HEK293 (cell line): ENCODE data around the gene UTP3.

Source experiments
- OSR2 ChIP-seq: fragments of 450-650 bp; formaldehyde crosslinking; IDR thresholded peaks from 2 replicates; pipeline ENCODE4 v1.5.1; 2016; ENCODE audit warnings: missing biosample characterization, missing genetic modification characterization
- REPIN1 ChIP-seq: fragments of 450-650 bp; formaldehyde crosslinking; IDR thresholded peaks from 2 replicates; pipeline ENCODE4 v1.5.1; 2017; ENCODE audit warnings: missing biosample characterization, missing genetic modification characterization, low read depth
- YY1 ChIP-seq: fragments of 450-650 bp; formaldehyde crosslinking; IDR thresholded peaks from 2 replicates; pipeline ENCODE4 v1.5.1; 2018; ENCODE audit warnings: missing biosample characterization, missing genetic modification characterization
- ZNF157 ChIP-seq: fragments of 450-650 bp; formaldehyde crosslinking; IDR thresholded peaks from 2 replicates; pipeline ENCODE4 v1.5.1; 2016; ENCODE audit warnings: missing biosample characterization, missing genetic modification characterization
- ZNF394 ChIP-seq: fragments of 450-650 bp; formaldehyde crosslinking; IDR thresholded peaks from 2 replicates; pipeline ENCODE4 v1.5.1; 2016; ENCODE audit warnings: missing biosample characterization, missing genetic modification characterization, mild to moderate bottlenecking, moderate library complexity, borderline replicate concordance
- ZNF629 ChIP-seq: fragments of 450-650 bp; formaldehyde crosslinking; IDR thresholded peaks from 2 replicates; pipeline ENCODE4 v1.5.1; 2017; ENCODE audit warnings: missing biosample characterization, missing genetic modification characterization
- ZNF791 ChIP-seq: fragments of 450-650 bp; formaldehyde crosslinking; IDR thresholded peaks from 2 replicates; pipeline ENCODE4 v1.5.1; 2016; ENCODE audit warnings: missing biosample characterization, missing genetic modification characterization
- ZNF843 ChIP-seq: fragments of 450-650 bp; formaldehyde crosslinking; IDR thresholded peaks from 2 replicates; pipeline ENCODE4 v1.5.1; 2016; ENCODE audit warnings: missing biosample characterization, missing genetic modification characterization
- ZSCAN30 ChIP-seq: fragments of 450-650 bp; IDR thresholded peaks from 2 replicates; pipeline ENCODE4 v1.5.1; 2018; ENCODE audit warnings: missing biosample characterization, mild to moderate bottlenecking, missing genetic modification characterization, moderate library complexity
- TF ChIP-seq, protein P1 (sequence below): fragments of 450-650 bp; formaldehyde crosslinking; IDR thresholded peaks from 2 replicates; pipeline ENCODE4 v1.5.1; 2016; ENCODE audit warnings: missing biosample characterization, missing genetic modification characterization
- TF ChIP-seq, protein P2 (sequence below): fragments of 450-650 bp; formaldehyde crosslinking; IDR thresholded peaks from 2 replicates; pipeline ENCODE4 v1.5.1; 2017; ENCODE audit warnings: missing biosample characterization, missing genetic modification characterization
- TF ChIP-seq, protein P3 (sequence below): fragments of 450-650 bp; formaldehyde crosslinking; IDR thresholded peaks from 2 replicates; pipeline ENCODE4 v1.5.1; 2017; ENCODE audit warnings: missing biosample characterization, missing genetic modification characterization
- TF ChIP-seq, protein P4 (sequence below): fragments of 450-650 bp; formaldehyde crosslinking; IDR thresholded peaks from 2 replicates; pipeline ENCODE4 v1.5.1; 2016; ENCODE audit warnings: missing biosample characterization, missing genetic modification characterization
- TF ChIP-seq, protein P5 (sequence below): fragments of 450-650 bp; formaldehyde crosslinking; IDR thresholded peaks from 2 replicates; pipeline ENCODE4 v1.5.1; 2016; ENCODE audit warnings: missing biosample characterization, missing genetic modification characterization, borderline replicate concordance
- TF ChIP-seq, protein P6 (sequence below): IDR thresholded peaks from 2 replicates; pipeline ENCODE4 v1.6.1; 2011; ENCODE audit warnings: mild to moderate bottlenecking, low read depth, low read length, borderline replicate concordance
- TF ChIP-seq, protein P7 (sequence below): fragments of 450-650 bp; formaldehyde crosslinking; IDR thresholded peaks from 2 replicates; pipeline ENCODE4 v1.5.1; 2016; ENCODE audit warnings: missing biosample characterization, missing genetic modification characterization
- TF ChIP-seq, protein P8 (sequence below): fragments of 450-650 bp; formaldehyde crosslinking; conservative IDR thresholded peaks from 2 replicates; pipeline ENCODE4 v1.5.1; 2016; ENCODE audit warnings: low read depth, missing biosample characterization, missing genetic modification characterization

UTP3 gene

DNA sequence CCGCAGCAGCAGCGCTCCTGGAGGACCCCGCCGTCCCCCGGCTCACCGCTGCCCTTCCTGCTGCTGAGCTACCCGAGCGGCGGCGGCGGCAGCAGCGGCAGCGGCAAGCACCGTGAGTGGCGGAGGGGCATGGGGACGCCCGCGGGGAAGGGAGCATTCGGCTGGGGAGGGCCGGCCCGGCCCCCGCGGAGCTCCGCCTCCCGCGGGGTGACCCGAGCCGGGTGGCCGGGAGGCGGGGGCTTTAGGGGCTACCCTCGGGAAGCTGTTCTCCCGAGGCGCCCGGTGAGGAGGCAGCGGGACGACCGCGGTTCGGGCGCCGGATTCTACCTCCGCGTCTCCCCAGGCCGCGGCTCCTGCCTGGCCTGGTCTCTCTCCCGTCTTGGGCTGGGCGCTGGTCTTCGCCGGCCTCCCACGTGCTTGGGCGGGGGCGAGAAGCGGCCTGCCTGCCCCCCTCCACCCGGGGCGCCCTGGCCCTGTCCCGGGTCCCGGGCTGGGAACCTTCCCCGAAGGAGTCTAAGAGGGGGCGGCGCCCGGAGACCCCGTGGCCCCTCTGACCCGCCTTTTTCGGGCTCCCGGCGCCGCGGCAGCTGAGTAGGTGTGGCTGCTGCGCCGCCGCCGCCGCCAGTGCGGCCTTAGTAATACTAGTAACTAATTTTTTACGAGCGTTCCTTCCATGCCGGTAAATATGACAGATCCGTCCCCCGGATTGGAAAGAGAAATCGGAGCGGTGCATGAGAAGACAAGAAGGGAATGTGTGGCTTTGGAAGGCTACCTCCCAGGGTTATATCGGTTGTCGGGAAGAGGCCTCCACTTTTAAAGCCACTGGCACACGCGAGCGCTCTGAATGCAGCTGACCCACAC lies 17.1 kb downstream of the UTP3 start (continued):
- TF ChIP-seq, protein P1, sequence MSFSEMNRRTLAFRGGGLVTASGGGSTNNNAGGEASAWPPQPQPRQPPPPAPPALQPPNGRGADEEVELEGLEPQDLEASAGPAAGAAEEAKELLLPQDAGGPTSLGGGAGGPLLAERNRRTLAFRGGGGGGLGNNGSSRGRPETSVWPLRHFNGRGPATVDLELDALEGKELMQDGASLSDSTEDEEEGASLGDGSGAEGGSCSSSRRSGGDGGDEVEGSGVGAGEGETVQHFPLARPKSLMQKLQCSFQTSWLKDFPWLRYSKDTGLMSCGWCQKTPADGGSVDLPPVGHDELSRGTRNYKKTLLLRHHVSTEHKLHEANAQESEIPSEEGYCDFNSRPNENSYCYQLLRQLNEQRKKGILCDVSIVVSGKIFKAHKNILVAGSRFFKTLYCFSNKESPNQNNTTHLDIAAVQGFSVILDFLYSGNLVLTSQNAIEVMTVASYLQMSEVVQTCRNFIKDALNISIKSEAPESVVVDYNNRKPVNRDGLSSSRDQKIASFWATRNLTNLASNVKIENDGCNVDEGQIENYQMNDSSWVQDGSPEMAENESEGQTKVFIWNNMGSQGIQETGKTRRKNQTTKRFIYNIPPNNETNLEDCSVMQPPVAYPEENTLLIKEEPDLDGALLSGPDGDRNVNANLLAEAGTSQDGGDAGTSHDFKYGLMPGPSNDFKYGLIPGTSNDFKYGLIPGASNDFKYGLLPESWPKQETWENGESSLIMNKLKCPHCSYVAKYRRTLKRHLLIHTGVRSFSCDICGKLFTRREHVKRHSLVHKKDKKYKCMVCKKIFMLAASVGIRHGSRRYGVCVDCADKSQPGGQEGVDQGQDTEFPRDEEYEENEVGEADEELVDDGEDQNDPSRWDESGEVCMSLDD = peak; percentile 57; the same call in 1 of the 2 replicates
- peak; percentile 20; the same call in 1 of the 2 replicates for TF ChIP-seq ZNF629 (tag by site-specific recombination)
- TF ChIP-seq, protein P2, sequence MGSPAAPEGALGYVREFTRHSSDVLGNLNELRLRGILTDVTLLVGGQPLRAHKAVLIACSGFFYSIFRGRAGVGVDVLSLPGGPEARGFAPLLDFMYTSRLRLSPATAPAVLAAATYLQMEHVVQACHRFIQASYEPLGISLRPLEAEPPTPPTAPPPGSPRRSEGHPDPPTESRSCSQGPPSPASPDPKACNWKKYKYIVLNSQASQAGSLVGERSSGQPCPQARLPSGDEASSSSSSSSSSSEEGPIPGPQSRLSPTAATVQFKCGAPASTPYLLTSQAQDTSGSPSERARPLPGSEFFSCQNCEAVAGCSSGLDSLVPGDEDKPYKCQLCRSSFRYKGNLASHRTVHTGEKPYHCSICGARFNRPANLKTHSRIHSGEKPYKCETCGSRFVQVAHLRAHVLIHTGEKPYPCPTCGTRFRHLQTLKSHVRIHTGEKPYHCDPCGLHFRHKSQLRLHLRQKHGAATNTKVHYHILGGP = no peak
- TF ChIP-seq, protein P3, sequence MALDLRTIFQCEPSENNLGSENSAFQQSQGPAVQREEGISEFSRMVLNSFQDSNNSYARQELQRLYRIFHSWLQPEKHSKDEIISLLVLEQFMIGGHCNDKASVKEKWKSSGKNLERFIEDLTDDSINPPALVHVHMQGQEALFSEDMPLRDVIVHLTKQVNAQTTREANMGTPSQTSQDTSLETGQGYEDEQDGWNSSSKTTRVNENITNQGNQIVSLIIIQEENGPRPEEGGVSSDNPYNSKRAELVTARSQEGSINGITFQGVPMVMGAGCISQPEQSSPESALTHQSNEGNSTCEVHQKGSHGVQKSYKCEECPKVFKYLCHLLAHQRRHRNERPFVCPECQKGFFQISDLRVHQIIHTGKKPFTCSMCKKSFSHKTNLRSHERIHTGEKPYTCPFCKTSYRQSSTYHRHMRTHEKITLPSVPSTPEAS = no peak
- no peak for TF ChIP-seq ZNF791 (tag by site-specific recombination)
- TF ChIP-seq ZNF157 (tag by site-specific recombination) = no peak
- TF ChIP-seq, protein P4, sequence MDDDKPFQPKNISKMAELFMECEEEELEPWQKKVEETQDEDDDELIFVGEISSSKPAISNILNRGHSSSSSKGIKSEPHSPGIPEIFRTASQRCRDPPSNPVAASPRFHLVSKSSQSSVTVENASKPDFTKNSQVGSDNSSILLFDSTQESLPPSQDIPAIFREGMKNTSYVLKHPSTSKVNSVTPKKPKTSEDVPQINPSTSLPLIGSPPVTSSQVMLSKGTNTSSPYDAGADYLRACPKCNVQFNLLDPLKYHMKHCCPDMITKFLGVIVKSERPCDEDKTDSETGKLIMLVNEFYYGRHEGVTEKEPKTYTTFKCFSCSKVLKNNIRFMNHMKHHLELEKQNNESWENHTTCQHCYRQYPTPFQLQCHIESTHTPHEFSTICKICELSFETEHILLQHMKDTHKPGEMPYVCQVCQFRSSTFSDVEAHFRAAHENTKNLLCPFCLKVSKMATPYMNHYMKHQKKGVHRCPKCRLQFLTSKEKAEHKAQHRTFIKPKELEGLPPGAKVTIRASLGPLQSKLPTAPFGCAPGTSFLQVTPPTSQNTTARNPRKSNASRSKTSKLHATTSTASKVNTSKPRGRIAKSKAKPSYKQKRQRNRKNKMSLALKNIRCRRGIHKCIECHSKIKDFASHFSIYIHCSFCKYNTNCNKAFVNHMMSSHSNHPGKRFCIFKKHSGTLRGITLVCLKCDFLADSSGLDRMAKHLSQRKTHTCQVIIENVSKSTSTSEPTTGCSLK (tag by site-specific recombination) = no peak
- TF ChIP-seq ZNF843 = no peak
- TF ChIP-seq, protein P5, sequence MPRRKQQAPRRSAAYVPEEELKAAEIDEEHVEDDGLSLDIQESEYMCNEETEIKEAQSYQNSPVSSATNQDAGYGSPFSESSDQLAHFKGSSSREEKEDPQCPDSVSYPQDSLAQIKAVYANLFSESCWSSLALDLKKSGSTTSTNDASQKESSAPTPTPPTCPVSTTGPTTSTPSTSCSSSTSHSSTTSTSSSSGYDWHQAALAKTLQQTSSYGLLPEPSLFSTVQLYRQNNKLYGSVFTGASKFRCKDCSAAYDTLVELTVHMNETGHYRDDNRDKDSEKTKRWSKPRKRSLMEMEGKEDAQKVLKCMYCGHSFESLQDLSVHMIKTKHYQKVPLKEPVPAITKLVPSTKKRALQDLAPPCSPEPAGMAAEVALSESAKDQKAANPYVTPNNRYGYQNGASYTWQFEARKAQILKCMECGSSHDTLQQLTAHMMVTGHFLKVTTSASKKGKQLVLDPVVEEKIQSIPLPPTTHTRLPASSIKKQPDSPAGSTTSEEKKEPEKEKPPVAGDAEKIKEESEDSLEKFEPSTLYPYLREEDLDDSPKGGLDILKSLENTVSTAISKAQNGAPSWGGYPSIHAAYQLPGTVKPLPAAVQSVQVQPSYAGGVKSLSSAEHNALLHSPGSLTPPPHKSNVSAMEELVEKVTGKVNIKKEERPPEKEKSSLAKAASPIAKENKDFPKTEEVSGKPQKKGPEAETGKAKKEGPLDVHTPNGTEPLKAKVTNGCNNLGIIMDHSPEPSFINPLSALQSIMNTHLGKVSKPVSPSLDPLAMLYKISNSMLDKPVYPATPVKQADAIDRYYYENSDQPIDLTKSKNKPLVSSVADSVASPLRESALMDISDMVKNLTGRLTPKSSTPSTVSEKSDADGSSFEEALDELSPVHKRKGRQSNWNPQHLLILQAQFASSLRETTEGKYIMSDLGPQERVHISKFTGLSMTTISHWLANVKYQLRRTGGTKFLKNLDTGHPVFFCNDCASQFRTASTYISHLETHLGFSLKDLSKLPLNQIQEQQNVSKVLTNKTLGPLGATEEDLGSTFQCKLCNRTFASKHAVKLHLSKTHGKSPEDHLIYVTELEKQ (tag by site-specific recombination) = no peak
- TF ChIP-seq OSR2 = no peak; the same call in 1 of the 2 replicates
- peak; percentile 73; the same call in 1 of the 2 replicates for TF ChIP-seq ZSCAN30 (tag by site-specific recombination)
- TF ChIP-seq ZNF394 (tag by site-specific recombination) = no peak
- TF ChIP-seq, protein P6, sequence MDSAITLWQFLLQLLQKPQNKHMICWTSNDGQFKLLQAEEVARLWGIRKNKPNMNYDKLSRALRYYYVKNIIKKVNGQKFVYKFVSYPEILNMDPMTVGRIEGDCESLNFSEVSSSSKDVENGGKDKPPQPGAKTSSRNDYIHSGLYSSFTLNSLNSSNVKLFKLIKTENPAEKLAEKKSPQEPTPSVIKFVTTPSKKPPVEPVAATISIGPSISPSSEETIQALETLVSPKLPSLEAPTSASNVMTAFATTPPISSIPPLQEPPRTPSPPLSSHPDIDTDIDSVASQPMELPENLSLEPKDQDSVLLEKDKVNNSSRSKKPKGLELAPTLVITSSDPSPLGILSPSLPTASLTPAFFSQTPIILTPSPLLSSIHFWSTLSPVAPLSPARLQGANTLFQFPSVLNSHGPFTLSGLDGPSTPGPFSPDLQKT = no peak
- no peak for TF ChIP-seq REPIN1
- TF ChIP-seq, protein P7, sequence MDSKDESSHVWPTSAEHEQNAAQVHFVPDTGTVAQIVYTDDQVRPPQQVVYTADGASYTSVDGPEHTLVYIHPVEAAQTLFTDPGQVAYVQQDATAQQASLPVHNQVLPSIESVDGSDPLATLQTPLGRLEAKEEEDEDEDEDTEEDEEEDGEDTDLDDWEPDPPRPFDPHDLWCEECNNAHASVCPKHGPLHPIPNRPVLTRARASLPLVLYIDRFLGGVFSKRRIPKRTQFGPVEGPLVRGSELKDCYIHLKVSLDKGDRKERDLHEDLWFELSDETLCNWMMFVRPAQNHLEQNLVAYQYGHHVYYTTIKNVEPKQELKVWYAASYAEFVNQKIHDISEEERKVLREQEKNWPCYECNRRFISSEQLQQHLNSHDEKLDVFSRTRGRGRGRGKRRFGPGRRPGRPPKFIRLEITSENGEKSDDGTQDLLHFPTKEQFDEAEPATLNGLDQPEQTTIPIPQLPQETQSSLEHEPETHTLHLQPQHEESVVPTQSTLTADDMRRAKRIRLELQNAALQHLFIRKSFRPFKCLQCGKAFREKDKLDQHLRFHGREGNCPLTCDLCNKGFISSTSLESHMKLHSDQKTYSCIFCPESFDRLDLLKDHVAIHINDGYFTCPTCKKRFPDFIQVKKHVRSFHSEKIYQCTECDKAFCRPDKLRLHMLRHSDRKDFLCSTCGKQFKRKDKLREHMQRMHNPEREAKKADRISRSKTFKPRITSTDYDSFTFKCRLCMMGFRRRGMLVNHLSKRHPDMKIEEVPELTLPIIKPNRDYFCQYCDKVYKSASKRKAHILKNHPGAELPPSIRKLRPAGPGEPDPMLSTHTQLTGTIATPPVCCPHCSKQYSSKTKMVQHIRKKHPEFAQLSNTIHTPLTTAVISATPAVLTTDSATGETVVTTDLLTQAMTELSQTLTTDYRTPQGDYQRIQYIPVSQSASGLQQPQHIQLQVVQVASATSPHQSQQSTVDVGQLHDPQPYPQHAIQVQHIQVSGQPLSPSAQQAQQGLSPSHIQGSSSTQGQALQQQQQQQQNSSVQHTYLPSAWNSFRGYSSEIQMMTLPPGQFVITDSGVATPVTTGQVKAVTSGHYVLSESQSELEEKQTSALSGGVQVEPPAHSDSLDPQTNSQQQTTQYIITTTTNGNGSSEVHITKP (tag by site-specific recombination) = peak; percentile 78
- TF ChIP-seq, protein P8, sequence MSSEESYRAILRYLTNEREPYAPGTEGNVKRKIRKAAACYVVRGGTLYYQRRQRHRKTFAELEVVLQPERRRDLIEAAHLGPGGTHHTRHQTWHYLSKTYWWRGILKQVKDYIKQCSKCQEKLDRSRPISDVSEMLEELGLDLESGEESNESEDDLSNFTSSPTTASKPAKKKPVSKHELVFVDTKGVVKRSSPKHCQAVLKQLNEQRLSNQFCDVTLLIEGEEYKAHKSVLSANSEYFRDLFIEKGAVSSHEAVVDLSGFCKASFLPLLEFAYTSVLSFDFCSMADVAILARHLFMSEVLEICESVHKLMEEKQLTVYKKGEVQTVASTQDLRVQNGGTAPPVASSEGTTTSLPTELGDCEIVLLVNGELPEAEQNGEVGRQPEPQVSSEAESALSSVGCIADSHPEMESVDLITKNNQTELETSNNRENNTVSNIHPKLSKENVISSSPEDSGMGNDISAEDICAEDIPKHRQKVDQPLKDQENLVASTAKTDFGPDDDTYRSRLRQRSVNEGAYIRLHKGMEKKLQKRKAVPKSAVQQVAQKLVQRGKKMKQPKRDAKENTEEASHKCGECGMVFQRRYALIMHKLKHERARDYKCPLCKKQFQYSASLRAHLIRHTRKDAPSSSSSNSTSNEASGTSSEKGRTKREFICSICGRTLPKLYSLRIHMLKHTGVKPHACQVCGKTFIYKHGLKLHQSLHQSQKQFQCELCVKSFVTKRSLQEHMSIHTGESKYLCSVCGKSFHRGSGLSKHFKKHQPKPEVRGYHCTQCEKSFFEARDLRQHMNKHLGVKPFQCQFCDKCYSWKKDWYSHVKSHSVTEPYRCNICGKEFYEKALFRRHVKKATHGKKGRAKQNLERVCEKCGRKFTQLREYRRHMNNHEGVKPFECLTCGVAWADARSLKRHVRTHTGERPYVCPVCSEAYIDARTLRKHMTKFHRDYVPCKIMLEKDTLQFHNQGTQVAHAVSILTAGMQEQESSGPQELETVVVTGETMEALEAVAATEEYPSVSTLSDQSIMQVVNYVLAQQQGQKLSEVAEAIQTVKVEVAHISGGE (tag by site-specific recombination) = peak; percentile 42; the same call in 1 of the 2 replicates
- TF ChIP-seq YY1 (tag by site-specific recombination) = peak; percentile 40; the same call in 1 of the 2 replicates
